Right cardiac atrium (tissue), 5 donors: ENCODE data around the gene MOBP. TPM values are rescaled to one million over a fixed set of nuclear protein-coding genes. Genes with fewer than 3 reads are reported as not detected.
"Not testable (repeated sequence)": the region's sequence is repeated elsewhere in the genome, so short reads cannot be mapped to it uniquely, and the experiment has no call there.

Source experiments
- ATAC-seq, 2 donors: fragments of 200-7000 bp; cut with Tn5 transposase; one replicate each; pipeline versions ENCODE4 v1.8.0 to v1.9.1; 2020; ENCODE audit warnings: moderate library complexity in 2 of 2, mild to moderate bottlenecking in 1 of 2
- DNase-seq, 3 donors: peaks; one replicate each; pipeline ENCODE4 v3.0.0-alpha.2; 2020
- H3K27ac ChIP-seq: one replicate; pipeline ENCODE4 v1.5.1; 2013; ENCODE audit warnings: mild to moderate bottlenecking, low read length, control low read depth, moderate library complexity
- H3K27me3 ChIP-seq: one replicate; pipeline ENCODE4 v1.6.1; 2013; ENCODE audit not compliant: control insufficient read depth, insufficient read depth
- H3K4me1 ChIP-seq: one replicate; pipeline ENCODE4 v1.6.1; 2013; ENCODE audit warnings: low read length; ENCODE audit not compliant: control insufficient read depth, insufficient read depth
- H3K4me3 ChIP-seq: one replicate; pipeline ENCODE4 v1.5.1; 2013; ENCODE audit warnings: low read length, control low read depth
- H3K9me3 ChIP-seq: one replicate; pipeline ENCODE4 v1.6.1; 2013; ENCODE audit warnings: low read length; ENCODE audit not compliant: control insufficient read depth
- WGBS: extraction: QIAGEN DNeasy Blood & Tissue Kit; methylation state at CpG from one replicate; pipeline ENCODE4 v1.1.7; 2013; 5-methylcytosine and 5-hydroxymethylcytosine counted together
- intact Hi-C, 4 donors: fragments of 100-400 bp; cut with DNase I; formaldehyde crosslinking; loops; one replicate each; pipeline versions ENCODE4 v1.11.0 to v1.14.0; 2022 to 2023
- polyA plus RNA-seq: library from polyadenylated mRNA; stranded (reverse); fragments of 200-250 nt; gene quantifications from one replicate; pipeline ENCODE4 v1.2.3, GENCODE V29; 2013
- total RNA-seq, 4 donors: library from RNA; stranded (reverse); fragmentation: NEBNext Ultra II Directional; extraction: Animal tissue kit (Norgen Biotek cat#: 25700); gene quantifications; one replicate each; pipeline ENCODE4 v1.2.1, GENCODE V29; 2021
- donor health status: healthy with polysubstance abuse.
- donor health status: DM: no; HTN: yes; CAD: no.
- donor health status: DM: no; HTN: no; CAD: no.
- donor health status: DM: no; HTN: yes; CAD: no; lungs with severe emphysema.
- donor health status: DM: yes; HTN: yes; CAD: no.

MOBP gene
- total and polyA plus RNA-seq, 5 donors: 0.05 to 0.32 (median 0.15) TPM; not detected in 1

DNA sequence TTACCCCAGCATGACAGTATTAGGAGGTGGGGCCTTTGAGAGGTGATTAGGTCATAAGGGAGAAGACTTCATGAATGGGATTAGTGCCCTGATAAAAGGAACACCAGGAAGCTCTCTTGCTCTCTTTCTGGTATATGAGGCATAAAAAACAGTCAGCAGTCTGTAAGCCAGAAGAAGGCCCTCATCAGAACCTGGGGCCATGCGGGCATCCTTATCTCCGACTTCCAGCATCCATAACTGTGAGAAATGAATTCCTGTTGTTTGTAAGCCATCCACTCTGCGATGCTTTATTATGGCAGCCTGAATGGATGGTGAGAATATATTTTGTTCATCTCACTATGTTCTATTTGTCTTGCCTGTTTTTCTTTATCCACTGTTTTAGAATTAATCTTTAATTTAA is 17.7 kb upstream of the MOBP start:
- intact Hi-C loops: loop anchor here in 3 of 4 donors (5.0 kb wide), 1 partner anchor 48 kb away; no protein-coding TSS in a partner anchor
- Histone ChIP-seq H3K4me3 (no peak overlapping the region), H3K27ac (no peak overlapping the region), H3K9me3 (no peaks in the 10 kb centered on the region), H3K4me1 (no peaks in the 10 kb centered on the region), H3K27me3 (no peaks in the 10 kb centered on the region)
- DNase-seq: no peak
- WGBS: 57% methylated on average over 3 of the region's 3 CpGs
- no peak for ATAC-seq

DNA sequence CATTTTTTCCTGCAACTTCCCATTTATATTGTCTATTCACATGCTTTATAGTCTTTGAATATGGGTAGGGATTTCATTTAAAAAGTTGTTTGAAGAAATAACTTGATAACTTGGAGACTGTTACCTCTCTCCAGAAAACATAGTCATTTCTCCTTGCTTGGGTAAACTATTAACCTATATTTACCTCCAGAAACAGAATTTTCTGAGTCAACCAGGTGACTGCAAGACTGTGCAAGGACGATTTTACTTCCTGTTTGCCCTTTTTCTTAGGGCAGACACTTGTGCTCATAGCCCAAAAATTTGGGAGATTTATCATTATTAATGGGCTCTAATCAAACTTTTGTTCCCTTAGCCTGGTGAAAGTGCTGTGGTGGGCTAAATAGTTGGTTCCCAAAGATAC is 14.3 kb upstream of the MOBP start:
- ATAC-seq: no peak
- H3K27me3 ChIP-seq: no peaks in the 10 kb centered on the region
- H3K27ac ChIP-seq: no peak overlapping the region
- H3K4me3 ChIP-seq: no peak overlapping the region
- intact Hi-C loops: no loop called here
- no peaks in the 10 kb centered on the region for H3K9me3 ChIP-seq
- no peak for DNase-seq
- 64% methylated on average over 1 of the region's 1 CpG for WGBS
- no peaks in the 10 kb centered on the region for H3K4me1 ChIP-seq

DNA sequence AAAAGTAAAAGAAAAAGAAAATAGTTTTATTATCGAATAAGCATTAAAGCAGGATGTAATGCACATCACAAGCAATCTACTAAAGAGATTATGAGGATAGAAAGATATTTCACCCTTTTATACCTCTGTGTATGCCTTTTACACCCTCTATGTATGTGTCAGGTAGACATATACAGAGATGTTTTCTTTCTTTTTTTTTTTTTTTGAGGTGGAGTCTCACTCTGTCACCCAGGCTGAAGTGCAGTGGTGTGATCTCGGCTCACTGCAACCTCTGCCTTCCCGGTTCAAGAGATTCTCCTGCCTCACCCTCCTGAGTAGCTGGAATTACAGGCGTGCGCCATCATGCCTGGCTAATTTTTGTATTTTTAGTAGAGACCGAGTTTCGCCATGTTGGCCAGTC is 13.6 kb upstream of the MOBP start:
- 89% methylated on average over 7 of the region's 7 CpGs for WGBS
- H3K4me1 ChIP-seq, DNase-seq, H3K27ac ChIP-seq, ATAC-seq, H3K27me3 ChIP-seq, H3K4me3 ChIP-seq, H3K9me3 ChIP-seq, intact Hi-C loops: not testable (repeated sequence)

DNA sequence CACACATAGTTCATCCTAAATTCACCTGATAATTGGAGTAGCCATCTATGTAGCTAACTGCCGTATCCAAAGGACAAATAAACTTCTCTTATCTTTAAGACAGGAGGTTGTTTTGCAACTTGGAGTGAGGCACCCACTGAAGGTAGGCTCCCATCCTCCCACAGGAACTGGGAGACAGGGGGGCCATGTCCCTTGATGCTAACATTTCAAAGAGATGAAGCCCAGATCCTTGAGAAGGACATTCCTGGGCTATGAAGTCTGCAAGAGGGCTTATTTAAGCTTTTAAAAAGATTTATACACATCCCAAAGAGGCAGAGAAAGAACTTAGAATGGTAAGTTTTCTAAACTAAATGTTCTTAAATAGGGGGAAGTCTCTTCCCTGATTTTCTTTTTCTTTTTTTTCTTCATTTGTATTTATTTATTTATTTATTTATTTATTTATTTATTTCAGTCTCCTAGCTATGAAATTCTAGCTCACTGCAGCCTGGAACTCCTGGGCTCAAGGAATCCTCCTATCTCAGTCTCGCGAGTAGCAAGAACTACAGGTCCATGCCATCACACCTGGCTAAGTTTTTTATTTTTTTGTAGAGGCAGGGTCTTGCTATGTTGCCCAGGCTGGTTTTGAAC is 12.8 kb upstream of the MOBP start:
- DNase-seq: no peak
- Histone ChIP-seq H3K9me3 (no peaks in the 10 kb centered on the region), H3K4me1 (no peaks in the 10 kb centered on the region), H3K27ac (no peak overlapping the region), H3K27me3 (no peaks in the 10 kb centered on the region), H3K4me3 (no peak overlapping the region)
- intact Hi-C loops: no loop called here
- ATAC-seq: no peak
- 48% methylated on average over 3 of the region's 3 CpGs for WGBS

DNA sequence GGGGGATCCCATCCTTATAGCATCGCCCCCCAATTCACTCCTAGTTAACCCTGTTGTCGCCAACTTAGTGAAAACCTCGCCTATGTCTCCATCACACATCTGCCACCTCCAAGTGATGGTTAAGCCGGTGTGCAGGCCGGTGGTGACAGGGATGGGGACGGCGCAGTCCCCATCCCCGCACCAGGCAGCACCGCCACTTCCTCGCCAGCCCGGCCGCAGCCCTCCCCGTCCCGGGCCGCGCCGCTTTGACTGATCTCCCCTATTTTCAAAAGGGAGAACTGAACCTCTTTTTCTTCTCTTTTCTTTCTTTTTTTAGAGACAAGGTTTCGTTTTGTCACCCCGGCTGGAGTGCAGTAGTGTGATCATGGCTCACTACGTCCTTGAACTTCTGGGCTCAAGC is 11.3 kb upstream of the MOBP start:
- H3K4me1 ChIP-seq: no peaks in the 10 kb centered on the region
- no peaks in the 10 kb centered on the region for H3K9me3 ChIP-seq
- H3K4me3 ChIP-seq: no peak overlapping the region
- no peak for DNase-seq
- ATAC-seq: no peak
- intact Hi-C loops: no loop called here
- H3K27ac ChIP-seq: no peak overlapping the region
- no peaks in the 10 kb centered on the region for H3K27me3 ChIP-seq
- WGBS: 96% methylated on average over 20 of the region's 20 CpGs

DNA sequence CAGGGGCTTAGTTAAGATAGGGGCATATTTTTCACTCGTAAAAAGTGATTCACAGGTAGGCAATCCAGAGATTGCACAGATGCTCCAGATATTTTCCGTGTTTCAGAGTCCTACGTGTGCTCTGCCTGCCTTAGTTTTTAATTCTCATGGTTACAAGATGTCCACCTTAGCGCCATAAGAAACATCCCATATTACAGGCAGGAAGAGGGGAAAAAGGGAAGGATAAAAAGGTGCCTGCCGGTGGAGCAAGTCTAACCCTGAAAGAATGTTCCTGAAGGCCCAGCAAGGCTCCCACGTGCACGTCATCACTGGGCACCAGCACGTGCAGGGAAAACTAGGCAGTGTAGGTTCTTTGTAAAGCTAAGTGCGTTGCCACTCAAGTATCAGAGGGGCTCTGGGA is 10.1 kb upstream of the MOBP start:
- no peak overlapping the region for H3K27ac ChIP-seq
- ATAC-seq: no peak
- DNase-seq: no peak
- H3K4me3 ChIP-seq: no peak overlapping the region
- no peaks in the 10 kb centered on the region for H3K9me3 ChIP-seq
- H3K4me1 ChIP-seq: no peaks in the 10 kb centered on the region
- intact Hi-C loops: no loop called here
- no peaks in the 10 kb centered on the region for H3K27me3 ChIP-seq
- WGBS: 80% methylated on average over 9 of the region's 9 CpGs

DNA sequence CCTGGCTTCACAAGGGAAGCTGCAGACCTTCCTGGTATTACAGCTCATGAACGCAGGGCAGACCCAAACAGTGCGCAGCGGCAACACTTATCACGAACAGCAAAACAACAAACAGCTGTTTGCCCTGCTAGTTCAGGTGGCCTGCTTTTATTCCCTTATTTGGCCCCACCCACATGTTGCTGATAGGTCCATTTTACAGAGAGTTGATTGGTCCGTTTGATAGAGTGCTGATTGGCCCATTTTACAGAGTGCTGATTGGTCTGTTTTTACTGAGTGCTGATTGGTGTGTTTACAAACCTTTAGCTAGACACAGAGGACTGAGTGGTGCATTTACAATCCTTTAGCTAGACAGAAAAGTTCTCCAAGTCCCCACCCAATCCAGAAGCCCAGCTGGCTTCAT is 8.9 kb upstream of the MOBP start:
- H3K4me1 ChIP-seq, ATAC-seq, H3K9me3 ChIP-seq, H3K27me3 ChIP-seq, intact Hi-C loops, DNase-seq, H3K27ac ChIP-seq, H3K4me3 ChIP-seq: not testable (repeated sequence)
- 92% methylated on average over 5 of the region's 5 CpGs for WGBS

DNA sequence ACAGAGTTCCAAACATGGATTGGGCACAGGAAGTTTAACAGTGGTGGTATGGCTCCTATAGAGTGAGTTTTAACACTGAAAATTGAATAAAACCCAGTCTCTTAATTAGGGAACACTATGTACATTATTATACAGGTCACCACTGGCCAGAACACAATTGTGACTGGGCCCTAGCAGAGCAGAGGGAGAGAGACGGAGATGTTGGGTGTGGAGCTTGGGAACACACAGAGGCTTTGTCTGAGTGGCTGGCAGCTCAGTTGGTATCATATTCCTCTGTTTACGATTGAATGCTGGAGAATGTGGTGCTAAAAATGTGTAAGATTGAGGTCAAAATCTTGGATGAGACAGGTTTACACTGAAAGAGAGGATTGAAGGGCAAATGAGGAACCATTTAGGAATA is 6.8 kb upstream of the MOBP start:
- H3K4me1 ChIP-seq: no peaks in the 10 kb centered on the region
- H3K27me3 ChIP-seq: no peaks in the 10 kb centered on the region
- 63% methylated on average over 2 of the region's 2 CpGs for WGBS
- intact Hi-C loops: no loop called here
- H3K9me3 ChIP-seq: no peaks in the 10 kb centered on the region
- no peak overlapping the region for H3K4me3 ChIP-seq
- ATAC-seq: no peak
- no peak overlapping the region for H3K27ac ChIP-seq
- no peak for DNase-seq

DNA sequence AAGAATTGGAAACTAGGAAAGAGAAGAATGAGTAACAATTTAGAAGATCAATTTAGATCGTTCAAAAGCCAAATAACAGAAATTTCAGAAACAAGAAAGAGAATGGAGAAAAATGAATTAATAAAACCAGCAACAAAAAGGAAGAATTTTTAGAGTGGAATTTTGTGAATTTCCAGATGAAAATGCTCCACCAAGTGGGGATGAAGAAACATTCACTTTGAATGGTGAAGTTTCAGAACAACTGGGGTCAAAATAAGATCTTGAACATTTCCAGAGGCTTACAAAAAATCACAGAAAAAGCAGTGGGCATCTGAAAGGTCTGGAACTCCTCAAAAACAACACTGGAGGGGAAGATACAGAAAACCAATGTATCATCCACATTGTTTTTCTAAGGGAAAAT is 4.2 kb upstream of the MOBP start:
- no peak overlapping the region for H3K4me3 ChIP-seq
- no peaks in the 10 kb centered on the region for H3K4me1 ChIP-seq
- intact Hi-C loops: no loop called here
- ATAC-seq: no peak
- H3K9me3 ChIP-seq: no peaks in the 10 kb centered on the region
- 0% methylated on average over 1 of the region's 1 CpG for WGBS
- DNase-seq: no peak
- H3K27me3 ChIP-seq: no peaks in the 10 kb centered on the region
- H3K27ac ChIP-seq: no peak overlapping the region

DNA sequence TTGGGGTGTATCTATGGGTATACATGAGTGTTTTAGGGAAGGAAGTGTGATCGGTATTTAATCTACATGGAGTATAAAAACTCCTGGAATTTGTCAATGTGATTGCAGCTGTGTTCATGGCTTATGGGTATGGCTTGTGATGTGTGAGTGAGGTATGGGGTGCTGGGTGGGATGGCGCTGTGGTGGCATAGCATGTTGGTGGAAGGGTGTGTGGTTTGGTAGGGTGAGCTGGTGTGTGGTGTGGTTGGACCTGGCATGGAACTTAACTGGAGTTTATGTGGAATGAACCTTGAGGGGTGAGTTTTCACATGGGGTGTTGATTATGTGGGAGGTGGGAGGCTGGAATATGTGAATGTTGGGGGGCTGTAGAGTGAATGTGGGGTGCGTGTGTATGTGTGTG is 492 bp upstream of the MOBP start:
- Histone ChIP-seq H3K27ac (no peak overlapping the region), H3K27me3 (no peaks in the 10 kb centered on the region), H3K4me3 (no peak overlapping the region), H3K9me3 (no peaks in the 10 kb centered on the region), H3K4me1 (no peaks in the 10 kb centered on the region)
- ATAC-seq (no peak), DNase-seq (no peak)
- intact Hi-C loops: no loop called here
- WGBS: 91% methylated on average over 3 of the region's 3 CpGs

DNA sequence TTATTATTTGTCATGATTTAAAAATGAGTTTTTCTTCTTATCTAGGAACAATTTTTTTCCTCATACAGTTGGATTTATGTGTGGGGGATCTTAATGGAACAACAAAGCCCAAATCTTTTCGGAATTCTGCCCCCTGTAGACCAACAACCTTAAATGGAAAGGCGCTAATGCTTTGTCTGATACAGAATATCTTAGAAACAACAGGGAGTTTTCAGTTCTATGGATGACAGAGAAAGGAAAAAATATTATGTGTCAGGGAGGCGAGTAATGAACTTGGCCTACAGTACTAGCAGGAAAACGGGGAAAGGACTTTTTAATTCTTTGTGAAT is 592 bp downstream of the MOBP start:
- WGBS: 77% methylated on average over 4 of the region's 4 CpGs
- intact Hi-C loops: no loop called here
- H3K4me3 ChIP-seq: no peak overlapping the region
- DNase-seq (no peak), ATAC-seq (no peak)
- no peaks in the 10 kb centered on the region for H3K4me1 ChIP-seq
- H3K9me3 ChIP-seq: no peaks in the 10 kb centered on the region
- no peak overlapping the region for H3K27ac ChIP-seq
- no peaks in the 10 kb centered on the region for H3K27me3 ChIP-seq

DNA sequence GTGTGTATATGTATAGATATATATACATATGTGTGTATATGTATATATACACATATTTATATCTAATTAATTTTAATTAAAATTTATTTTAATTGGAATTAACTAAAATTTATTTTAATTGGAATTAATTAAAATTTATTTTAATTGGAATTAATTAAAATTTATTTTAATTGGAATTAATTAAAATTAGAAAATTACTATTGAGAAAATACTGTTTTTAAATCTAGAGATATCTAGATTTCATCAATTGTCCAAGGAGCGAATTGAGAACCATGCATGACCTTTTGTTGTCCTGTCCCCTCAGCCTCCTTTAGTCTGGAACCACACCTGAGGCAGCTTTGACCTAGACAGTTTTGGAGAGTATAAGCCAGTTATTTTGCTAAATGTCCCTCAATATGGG is 1.8 kb downstream of the MOBP start:
- 94% methylated on average over 1 of the region's 1 CpG for WGBS
- Histone ChIP-seq H3K9me3 (no peaks in the 10 kb centered on the region), H3K4me3 (no peak overlapping the region), H3K4me1 (no peaks in the 10 kb centered on the region), H3K27me3 (no peaks in the 10 kb centered on the region), H3K27ac (no peak overlapping the region)
- DNase-seq (no peak), ATAC-seq (no peak)
- intact Hi-C loops: no loop called here
